GOT3 (cell line): ENCODE results near the gene TJP1.
"Not testable (repeated sequence)": the region's sequence is repeated elsewhere in the genome, so short reads cannot be mapped to it uniquely, and the experiment has no call there.

ENCODE experiments used
- DNase-seq: peaks from one replicate; lab custom pipeline; 2025; ENCODE audit warnings: mixed read lengths; lab: John Stamatoyannopoulos, UW

Gene TJP1

DNA sequence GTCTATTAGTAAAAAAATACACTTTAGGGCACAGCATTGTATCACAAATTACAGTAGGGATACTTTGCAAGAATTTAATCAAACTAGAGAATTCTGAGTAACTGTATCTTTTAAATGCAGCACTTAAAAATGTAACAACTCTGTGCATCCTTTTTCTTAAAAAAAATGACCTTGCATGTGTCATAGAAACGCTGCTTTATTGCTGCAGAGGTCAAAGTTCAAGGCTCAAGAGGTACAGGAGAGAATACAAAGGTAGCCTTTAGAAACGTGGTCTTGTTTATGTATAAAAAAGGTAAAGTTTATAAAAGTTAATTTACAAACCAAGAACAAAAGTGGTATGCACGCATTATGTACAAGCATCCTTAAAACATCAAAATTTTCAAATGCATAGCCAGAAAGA lies 122.0 kb downstream of the TJP1 start:
- DNase-seq = no peak

DNA sequence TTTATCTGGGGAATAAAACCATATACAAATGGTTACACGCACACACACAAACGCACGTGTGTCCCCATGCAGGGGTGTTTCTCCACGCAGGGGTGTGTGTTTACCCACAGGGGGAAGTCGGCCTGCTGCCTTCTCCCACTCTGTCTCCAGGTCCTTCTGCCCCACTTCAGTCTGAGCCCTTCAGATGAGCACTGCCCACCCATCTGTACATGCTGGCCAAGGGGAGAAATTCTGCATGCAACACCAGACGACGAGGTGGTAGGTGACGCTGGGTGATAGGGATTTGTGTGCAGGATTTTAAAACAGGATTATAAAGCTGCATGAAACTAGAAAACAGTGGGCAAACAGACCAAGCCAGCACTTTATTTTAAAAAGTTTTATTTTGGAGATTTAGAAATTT lies 122.5 kb downstream of the TJP1 start:
- no peak for DNase-seq

DNA sequence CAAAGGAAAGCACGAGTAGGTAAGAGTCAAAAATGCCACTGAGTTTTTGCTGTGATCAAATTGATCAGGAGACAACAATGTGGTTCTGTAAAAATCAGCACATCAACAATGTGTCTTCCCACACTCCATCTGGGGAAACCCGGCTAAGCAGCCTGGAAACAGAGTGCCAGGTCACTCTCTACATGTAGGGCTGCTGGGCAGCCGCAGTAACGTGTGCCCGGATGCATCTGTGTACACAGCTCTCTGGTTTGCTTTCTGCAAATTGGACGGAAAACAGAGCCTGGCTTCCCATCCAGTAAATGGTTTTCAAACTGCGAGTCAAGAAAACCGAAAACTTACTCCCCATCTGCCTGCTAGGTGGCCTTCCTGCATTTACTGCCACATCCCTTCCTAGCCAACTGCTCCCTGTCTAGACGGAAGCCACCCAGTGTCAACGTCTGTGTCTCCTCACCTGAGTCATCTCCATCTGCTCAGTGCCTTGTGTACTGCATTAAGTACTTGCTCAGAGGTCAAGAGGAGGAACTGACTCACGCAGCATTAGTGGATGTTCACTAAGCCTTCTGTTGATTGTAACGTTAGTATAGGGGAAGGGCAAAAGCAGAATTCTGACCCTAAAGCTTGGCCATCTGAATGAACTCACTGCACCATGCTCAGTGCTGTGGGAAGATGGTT lies 124.1 kb downstream of the TJP1 start:
- DNase-seq = no peak

DNA sequence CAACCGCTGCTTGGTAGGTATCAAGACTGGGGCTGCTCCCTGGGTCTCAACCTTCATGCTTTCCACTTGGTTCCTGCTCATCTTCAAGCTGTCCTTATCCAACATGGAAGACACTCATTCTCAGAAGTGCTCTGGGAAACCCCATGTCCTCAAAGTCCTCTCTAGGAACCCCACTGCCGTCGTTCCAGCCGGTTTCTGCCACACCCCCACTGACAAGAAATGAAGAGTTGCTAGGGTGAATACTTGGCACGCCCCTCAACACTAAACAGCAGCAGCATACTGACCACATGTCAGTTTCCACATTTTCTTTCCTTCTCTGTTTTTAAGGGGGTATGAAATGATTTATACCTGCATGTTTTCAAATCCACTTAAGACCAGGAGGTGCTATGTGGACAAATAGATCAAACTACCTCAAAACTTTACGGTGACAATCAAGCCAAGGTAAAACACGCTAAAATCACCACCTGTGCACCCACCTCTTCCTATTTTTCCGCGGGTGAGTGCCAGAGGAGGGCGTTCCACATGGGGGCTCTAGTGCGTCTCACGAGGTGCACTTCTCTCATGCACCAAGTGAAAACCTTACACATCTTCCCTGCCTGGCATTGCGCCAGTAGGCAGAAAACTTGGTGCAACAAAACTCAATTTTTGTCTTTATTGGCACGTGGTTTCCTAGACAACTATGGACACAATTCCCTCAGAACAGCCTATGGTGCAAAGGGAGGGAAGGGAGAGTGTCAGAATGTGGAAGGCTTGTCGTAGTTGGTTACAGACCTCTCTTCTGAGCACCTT lies 125.1 kb downstream of the TJP1 start:
- no peak for DNase-seq

DNA sequence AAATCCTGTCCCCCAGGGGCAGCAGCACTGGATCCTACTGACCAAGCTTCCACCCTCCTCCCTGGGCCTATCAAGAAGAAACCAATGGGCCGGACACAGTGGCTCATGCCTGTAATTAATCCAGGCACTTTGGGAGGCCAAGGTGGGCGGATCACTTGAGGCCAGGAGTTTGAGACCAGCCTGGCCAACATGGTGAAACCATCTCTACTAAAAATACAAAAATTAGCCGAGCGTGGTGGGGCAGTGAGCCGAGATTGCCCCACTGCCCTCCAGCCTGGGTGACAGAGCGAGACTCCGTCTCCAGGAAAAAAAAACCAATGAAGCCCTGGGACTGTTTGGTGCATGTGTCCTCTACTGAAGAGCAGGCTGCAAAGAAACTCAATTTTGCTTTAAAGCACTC lies 125.8 kb downstream of the TJP1 start:
- not testable (repeated sequence) for DNase-seq

DNA sequence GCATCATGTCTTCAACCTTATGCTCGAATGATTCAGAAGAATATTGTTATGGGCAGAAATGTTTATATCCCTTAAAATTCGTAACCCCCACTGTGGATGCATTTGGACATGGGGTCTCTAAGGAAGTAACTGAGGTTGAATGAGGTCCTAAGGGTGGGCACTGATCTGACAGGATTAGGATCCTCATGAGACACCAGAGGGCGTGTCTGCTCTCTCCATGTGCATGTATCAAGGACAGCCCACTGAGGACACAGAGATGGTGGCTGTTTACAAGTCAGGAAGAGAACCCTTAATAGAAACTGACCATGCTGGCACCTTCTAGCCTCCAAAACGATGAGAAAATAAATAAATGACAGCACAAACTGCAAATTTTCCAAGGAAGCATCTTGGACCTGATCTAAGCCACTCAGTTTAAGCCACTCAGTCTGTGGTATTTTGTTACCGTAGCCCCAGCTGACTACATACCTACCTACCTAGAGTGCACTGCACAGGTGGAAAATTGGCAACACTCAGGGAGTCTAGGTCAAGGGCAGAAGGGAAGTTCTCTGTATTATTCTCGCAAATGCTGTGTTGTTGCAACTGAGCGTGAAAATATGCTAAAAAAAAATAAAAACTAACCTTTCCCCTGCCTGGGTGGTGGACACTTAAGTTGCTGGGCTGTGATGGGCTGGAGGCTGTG lies 126.6 kb downstream of the TJP1 start:
- DNase-seq = no peak

DNA sequence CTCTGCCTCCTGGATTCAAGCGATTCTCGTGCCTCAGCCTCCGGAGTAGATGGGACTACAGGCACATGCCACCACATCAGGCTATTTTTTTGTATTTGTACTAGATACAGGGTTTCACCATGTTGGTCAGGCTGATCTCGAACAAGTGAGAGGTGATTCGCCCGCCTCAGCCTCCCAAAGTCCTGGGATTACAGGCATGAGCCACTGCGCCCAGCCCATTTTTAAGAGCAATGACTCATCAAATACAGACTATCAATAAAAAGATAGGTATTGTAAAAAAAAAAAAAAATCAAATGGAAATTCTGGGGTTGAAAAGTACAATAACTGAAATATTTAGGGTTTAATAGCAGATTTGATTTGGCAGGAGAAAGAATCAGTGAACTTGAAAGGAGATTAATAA lies 129.0 kb downstream of the TJP1 start:
- DNase-seq = no peak

DNA sequence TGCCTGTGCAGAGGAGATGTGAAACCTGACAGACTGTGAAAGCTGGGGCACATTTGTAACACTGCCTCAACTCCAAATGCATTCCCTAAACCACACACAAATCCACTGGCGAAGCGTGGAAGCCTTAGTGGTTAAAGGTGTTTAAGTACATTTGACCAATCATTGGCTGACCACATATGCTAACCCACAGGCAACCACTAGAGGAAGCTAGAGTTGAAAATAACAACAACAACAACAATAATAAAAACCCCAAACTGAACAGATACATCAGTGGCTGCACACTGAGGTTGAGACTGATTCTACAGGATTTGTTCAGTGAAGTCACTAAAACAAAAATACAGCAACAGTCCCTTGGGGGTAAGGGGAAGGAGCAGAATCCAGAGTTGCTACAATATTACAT lies 129.7 kb downstream of the TJP1 start:
- no peak for DNase-seq

DNA sequence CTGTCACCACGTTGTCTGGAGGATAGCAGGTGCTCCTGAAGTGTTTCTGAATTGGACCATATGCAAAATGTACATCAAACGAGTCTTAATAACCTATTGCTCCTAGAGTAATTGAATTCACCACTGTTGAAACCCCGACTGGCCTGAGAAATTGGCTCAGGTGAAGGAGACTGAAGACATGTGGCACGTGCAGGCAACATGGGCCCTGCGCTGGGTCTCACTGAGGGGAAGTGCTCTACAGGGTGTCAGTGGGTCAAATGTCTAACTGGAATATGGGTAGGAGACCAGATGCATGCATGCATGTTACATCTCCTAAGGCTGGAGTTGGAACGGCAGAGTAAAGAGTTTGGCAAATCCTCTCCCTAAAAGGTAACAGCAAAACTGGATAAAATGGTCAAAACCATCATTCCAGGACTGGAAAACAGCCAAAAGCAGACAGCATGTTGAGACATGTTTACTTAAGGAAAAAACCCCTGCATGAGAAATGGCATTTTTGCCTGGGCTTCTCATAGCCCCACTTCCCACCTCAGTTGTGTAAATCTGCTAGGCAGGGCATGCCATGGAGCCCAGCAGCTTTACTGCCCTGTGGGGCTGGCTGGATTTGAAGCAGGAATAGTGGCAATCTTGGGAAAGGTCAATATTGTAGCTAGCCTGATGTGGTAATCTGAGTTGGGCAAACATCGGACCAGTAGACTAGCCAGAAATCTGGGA lies 131.3 kb downstream of the TJP1 start:
- no peak for DNase-seq

DNA sequence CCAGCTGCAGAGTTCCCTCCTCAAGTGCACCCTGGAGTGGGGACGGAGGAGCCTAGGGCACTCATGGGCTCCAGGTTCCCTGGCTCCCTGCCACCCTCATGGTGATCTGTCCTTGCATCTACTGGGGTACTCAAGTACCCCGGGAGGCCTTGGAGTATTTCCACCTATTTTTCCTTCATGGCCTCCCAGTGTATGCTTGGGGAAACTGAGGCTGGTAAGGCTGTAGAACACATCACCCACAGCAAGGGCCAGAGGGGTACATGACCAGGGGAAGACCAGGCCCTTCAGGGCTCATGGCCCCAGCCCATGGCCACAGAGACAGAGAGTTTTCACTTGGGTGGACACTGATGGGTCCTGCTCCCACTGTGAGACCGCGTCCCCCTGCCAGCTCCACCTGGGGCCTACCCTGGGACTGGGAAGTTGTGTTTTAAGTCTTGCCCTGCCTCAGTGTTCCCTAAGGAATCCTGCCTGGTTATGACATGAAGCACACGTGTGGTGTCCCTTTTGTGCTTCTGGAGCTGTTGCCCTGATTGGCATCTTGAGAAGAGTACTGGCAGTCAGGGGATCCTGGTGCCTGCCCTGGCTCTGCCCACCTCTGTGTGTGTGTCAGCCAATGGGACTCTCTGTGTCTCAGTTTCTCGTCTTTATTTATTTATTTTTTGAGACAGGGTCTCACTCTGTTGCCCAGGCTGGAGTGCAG lies 132.8 kb downstream of the TJP1 start:
- DNase-seq = no peak

DNA sequence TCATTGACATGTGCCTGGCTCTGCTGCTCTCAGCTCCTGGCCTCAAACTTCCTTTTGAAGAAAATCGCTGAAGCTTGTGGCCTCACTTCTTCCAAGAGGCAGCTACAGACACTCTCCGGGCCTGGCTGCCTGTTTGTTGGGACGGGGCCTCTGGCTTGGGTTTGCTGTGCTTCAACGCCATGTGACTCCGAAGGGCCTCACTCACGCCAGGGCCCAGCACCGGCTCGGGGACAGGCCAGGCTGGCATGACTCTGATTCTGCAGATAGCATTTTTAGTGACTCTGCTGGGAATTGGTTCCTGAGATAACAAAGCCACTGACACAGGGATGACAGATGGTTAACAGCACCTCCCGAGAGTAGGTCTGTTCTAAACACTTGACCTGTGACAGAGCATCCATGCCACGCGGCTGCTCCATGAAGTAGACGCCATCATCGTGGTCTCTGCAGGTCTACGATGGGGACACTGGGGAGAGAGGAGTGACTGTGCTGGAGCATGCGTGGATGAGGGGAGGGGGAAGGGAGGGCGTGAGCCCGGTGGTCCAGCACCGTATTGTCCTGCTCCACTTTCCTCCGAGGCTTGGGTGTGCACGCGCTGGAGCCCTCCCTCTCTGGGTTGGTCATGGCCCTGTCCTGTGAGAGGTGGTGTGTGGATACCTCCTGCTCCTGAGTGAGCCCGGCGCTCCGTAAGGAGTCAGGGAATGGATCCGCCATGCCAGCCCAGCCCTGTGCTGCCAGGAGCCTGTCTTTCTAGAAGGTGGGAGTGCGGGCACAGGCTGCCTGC lies 133.6 kb downstream of the TJP1 start:
- DNase-seq = no peak

DNA sequence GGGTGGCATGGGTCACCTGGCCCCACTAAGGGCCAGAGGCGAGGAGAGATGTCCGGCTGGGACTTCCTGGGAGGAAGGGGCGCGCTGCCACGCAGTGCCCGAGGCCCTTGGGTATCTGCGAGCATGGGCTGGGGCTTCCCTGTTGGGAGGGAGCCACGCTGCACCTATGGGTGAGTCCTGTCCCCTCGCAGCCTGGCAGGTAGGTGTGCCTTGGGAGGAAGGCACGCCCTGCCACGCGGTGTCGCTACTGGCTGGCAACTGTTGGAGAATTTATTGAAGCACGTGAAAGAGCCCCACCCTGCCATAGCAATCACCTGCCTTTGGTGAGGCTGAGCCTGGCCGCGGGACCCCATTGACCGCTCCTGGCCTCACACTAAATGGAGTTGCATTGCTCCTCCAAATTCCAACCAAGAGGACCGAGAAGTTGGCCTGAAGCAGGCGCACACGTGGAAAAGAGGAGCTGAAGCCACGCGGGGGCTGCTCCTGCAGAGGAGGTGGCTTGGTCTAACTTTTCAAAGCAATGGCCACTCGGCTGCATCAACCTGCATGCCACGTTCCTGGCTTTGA lies 134.2 kb downstream of the TJP1 start:
- no peak for DNase-seq

DNA sequence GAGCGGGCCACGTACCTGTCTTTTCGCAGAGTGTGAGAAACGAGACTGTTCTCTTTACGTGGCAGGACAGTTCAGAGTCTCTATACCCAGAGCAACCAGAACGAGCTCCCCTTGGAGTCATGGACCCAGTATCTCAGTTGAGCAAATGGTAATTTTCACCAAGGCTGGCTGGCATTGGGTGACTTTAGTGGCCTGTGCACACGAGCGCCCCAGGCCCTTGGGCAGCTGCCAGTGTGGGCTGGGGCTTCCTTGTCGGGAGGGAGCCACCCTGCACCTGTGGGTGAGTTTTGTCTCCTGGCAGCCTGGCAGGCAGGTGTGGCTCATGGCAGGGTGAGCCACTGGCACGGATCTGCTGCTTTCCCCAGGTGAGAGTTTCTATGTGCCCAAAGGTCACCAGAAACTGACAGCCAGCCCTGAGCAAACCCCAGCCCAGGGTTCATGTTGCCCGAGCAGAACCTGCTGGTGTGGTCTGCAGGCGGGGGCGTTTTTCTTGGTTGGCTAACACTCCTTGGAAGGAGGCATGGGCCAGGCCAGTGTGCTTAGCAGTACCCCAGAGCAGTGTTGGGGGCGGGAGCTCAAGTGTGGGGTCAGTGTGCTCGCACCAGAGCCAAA lies 135.0 kb downstream of the TJP1 start:
- no peak for DNase-seq

DNA sequence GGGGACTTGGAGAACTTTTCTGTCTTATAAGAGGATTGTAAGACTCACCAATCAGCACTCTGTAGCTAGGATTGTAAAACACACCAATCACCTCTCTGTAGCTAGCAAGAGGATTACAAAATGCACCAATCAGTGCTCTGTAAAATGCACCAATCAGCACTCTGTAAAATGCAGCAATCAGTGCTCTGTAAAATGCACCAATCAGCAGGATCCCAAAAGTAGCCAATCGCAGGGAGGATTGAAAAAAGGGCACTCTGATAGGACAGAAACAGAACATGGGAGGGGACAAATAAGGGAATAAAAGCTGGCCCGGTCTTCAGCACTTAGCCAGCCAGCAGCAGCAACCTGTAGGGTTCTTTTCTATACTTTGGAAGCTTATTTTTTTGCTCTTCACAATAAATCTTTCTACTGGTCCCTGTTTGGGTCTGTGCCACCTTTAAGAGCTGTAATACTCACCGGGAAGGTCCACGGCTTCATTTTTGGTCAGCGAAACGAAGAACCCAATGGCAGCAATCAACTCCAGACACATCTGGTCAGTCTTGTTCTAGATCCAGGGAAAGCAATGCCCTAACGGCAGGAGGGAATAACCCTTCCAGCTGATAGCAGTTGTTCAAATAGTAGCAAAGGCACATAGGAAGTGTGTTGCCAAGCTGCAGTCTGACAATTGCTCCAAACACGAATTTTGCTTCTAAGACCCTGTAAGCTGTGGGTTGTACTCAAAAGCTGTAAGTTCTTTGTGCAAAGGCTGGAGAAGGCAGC lies 135.6 kb downstream of the TJP1 start:
- no peak for DNase-seq

DNA sequence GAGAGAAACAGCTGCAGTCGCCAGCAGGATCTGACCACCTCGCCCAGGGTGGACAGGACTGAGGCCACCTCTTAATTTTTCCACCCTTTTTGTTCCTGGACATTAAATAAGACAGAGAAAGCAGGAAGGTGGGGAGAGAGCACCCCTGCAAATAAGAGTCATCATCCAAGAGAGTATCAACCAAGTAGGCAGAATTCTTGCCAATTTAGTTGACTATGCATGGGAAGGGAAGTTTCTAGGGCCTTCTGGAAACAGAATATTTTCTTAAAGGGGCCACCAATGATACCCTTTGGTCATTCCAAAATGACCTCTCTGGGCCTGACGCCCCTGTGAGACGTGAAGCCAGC lies 136.2 kb downstream of the TJP1 start:
- no peak for DNase-seq

DNA sequence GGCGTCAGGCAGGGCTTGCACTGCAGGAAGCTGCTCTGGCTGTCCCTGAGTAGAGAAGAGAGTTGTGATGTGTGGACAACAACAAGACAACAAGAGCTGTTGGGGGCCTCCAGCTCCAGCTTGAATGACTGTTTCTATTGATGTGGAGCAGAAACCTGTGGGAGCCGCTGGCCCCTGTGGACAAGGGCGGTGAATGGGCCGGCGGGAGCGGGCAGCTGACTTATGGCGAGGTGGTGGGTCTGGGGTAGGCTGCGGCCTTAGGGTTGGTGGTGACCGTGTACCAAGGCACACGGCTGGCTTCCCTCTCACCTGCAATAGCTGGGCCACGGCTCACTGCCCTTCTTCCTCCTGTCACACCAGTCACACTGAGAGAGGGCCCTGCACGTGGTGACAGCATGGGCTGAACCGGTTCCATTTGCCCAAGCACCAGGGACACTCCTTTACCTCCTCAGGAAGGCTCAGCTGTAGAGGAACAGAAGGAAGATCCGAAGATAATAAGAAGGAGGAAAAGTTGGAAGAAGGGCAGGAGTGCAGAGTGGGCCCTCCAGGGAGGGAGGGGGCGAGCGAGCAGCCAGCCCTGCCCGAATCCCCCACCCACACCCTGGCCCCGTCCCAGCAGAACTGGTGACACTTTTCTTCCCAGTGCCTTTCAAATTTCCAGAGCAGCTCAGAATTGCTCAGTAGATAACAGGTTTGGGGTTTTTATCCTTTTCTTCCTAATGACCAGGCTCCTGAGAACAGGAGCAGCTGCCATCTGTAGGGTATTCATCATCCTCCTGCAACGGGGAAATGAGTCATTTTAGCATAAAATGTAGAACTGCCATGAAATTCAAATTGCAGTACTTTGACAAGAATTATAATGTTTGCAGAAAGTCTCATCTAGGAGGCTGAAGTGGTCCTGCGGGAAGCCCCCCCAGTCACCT lies 136.9 kb downstream of the TJP1 start:
- DNase-seq = no peak

DNA sequence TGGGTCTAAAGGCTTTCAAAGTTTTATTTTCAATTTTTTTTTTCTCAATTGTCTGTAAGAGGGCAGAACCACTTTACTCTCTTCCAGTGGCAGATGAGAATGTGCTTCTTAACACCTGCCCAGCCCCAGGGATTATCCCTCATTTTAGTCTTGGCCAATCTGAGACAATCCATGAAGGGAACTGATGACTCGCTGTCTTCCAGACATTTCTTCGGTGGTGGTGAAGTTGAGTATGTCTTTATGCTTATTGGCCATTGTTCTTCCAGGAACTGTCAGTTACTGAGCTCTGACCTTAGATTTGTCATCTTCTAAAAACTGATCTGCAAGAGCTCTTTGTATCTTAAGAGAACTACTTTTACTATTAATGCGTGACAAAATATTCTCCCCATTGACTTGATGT lies 139.5 kb downstream of the TJP1 start:
- DNase-seq = no peak

DNA sequence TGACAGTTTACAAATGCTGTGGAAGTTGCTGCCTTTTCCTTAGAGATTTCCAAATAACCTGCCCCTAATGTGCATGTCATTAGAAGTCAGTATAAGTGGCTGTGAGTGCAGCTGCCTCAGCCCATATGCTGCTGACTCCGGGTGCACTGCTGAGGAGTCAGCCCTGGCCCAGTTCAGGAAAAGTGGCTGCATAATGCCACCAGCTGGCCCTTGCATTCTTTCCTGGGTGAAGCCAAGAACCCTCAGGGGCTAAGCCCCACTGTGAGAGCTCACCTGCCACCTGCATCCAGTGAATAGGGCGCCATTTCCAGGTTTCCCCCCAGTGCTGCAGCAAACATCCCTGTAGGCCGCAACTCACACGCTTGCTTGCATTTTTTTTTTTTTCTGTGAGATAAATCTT lies 139.9 kb downstream of the TJP1 start:
- DNase-seq = no peak

DNA sequence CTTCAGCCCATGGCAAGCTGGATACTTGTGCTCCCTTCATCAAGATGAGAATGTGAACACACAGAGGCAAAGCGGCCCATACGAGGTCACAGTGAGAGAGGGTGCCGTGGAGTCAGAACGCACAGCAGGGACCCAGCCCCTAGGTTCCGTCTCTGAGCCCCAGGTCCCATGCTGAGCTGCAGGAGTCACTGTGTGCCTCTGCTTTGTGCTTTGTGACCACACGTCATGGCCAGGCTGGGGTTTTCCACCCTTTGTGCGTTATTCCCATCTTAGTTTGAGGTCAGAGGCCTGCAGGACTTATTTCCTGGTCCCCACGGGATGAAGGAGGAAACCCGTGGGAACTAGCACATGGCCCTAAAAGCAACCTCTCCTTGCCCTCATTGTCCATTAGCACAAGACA lies 140.3 kb downstream of the TJP1 start:
- DNase-seq = no peak
